H1 (cell line): ENCODE results near the gene RAPGEF1. TPM values are rescaled to one million over a fixed set of nuclear protein-coding genes. Genes with fewer than 3 reads are reported as not detected.

Source experiments
- CTCF ChIA-PET: fragments of 300-600 bp; sonication (Branson Sonifier 250); formaldehyde crosslinking; loops from one replicate; lab custom pipeline; 2021; ENCODE audit not compliant: partially characterized antibody; lab: Charles Lee
- POLR2A ChIA-PET: fragments of 300-600 bp; sonication (Branson Sonifier 250); formaldehyde crosslinking; loops from one replicate; lab custom pipeline; 2021; ENCODE audit warnings: inconsistent platforms; ENCODE audit not compliant: partially characterized antibody; lab: Charles Lee
- DNase-seq, 2 experiments: peaks; one replicate each; pipeline versions ENCODE4 v3.0.0 to v3.0.0-alpha.2; 2010 to 2022; ENCODE audit warnings: low spot score in 2 of 2, low read depth in 1 of 2, mixed read lengths in 1 of 2
- FAIRE-seq: peaks from 2 replicates; lab custom pipeline; 2011; peaks lifted over from hg19 to GRCh38; lab: Jason Lieb, UNC
- H2AFZ ChIP-seq: 2 replicates; pipeline ENCODE4 v1.8.1; 2012; ENCODE audit warnings: low read length, inconsistent platforms
- H2AK5ac ChIP-seq: 2 replicates; pipeline ENCODE4 v1.6.1; 2013; ENCODE audit warnings: low read depth, low read length
- H2BK120ac ChIP-seq: replicated peaks from 2 replicates; pipeline ENCODE3; 2013; ENCODE audit warnings: low read depth, low read length, inconsistent platforms
- H2BK12ac ChIP-seq: 2 replicates; pipeline ENCODE4 v1.6.1; 2013; ENCODE audit warnings: low read depth, low read length
- H2BK15ac ChIP-seq: 2 replicates; pipeline ENCODE4 v1.6.1; 2013; ENCODE audit warnings: low read length
- H2BK20ac ChIP-seq: 2 replicates; pipeline ENCODE4 v1.6.1; 2013; ENCODE audit warnings: low read length
- H2BK5ac ChIP-seq: 2 replicates; pipeline ENCODE4 v1.6.1; 2013; ENCODE audit warnings: low read depth, low read length
- H3K14ac ChIP-seq: 2 replicates; pipeline ENCODE4 v1.6.1; 2013; ENCODE audit warnings: inconsistent platforms; ENCODE audit not compliant: insufficient read length
- H3K18ac ChIP-seq: 2 replicates; pipeline ENCODE4 v1.6.1; 2013; ENCODE audit warnings: low read length; ENCODE audit errors: extremely low read depth
- H3K23ac ChIP-seq: 2 replicates; pipeline ENCODE4 v1.6.1; 2013; ENCODE audit warnings: inconsistent platforms; ENCODE audit not compliant: insufficient read length
- H3K23me2 ChIP-seq: 2 replicates; pipeline ENCODE4 v1.6.1; 2013; ENCODE audit warnings: low read depth, low read length
- H3K27ac ChIP-seq: 2 replicates; pipeline ENCODE4 v1.6.1; 2011; ENCODE audit warnings: low read depth, low read length, inconsistent platforms
- H3K27me3 ChIP-seq, 4 experiments: replicated peaks in 1 of 4; 1 replicate in 1 of 4; 2 replicates in 3 of 4; pipeline versions ENCODE4 v1.6.1 to v1.8.1; 2011 to 2013; ENCODE audit warnings: low read length in 3 of 4, mild to moderate bottlenecking in 3 of 4, inconsistent platforms in 2 of 4, mixed read lengths in 2 of 4, moderate library complexity in 1 of 4; ENCODE audit not compliant: control insufficient read depth in 3 of 4, insufficient read depth in 3 of 4; ENCODE audit errors: extremely low read depth in 1 of 4
- H3K36me3 ChIP-seq, 4 experiments: 2 replicates each; pipeline versions ENCODE4 v1.6.1 to v1.8.1; 2011 to 2013; ENCODE audit warnings: mild to moderate bottlenecking in 4 of 4, low read length in 3 of 4, moderate library complexity in 2 of 4, control low read depth in 1 of 4, inconsistent platforms in 1 of 4; ENCODE audit not compliant: insufficient read depth in 4 of 4, control insufficient read depth in 2 of 4
- H3K4ac ChIP-seq: replicated peaks from 2 replicates; pipeline ENCODE3; 2013; ENCODE audit warnings: low read length, low read depth, mixed read lengths, inconsistent platforms; ENCODE audit not compliant: insufficient read length
- H3K4me1 ChIP-seq, 4 experiments: replicated peaks in 1 of 4; 1 replicate in 1 of 4; 2 replicates in 3 of 4; pipeline versions ENCODE4 v1.6.1 to v1.8.1; 2011 to 2013; ENCODE audit warnings: low read length in 3 of 4, inconsistent platforms in 2 of 4, mixed read lengths in 1 of 4; ENCODE audit not compliant: insufficient read depth in 4 of 4, control insufficient read depth in 3 of 4
- H3K4me2 ChIP-seq, 2 experiments: 2 replicates each; pipeline versions ENCODE4 v1.6.1 to v1.8.1; 2011 to 2013; ENCODE audit warnings: low read depth in 2 of 2, low read length in 2 of 2, control low read depth in 1 of 2, inconsistent platforms in 1 of 2, mild to moderate bottlenecking in 1 of 2; ENCODE audit not compliant: insufficient read depth in 1 of 2
- H3K4me3 ChIP-seq, 4 experiments: fragments of 200-600, 300-600 bp in 1 of 4; sonication (generic), shearing (Covaris generic), sonication (Bioruptor Twin) in 1 of 4; 2 replicates each; pipeline versions ENCODE4 v1.5.1 to v1.8.1; 2011 to 2016; ENCODE audit warnings: low read length in 4 of 4, low read depth in 3 of 4, control low read depth in 2 of 4, inconsistent platforms in 2 of 4, mild to moderate bottlenecking in 2 of 4, mixed read lengths in 1 of 4, moderate library complexity in 1 of 4; ENCODE audit not compliant: insufficient read depth in 2 of 4; ENCODE audit errors: extremely low read depth in 1 of 4
- H3K56ac ChIP-seq: replicated peaks from 2 replicates; pipeline ENCODE3; 2013; ENCODE audit warnings: low read depth, mild to moderate bottlenecking, mixed read lengths, low read length, inconsistent platforms; ENCODE audit not compliant: insufficient read length
- H3K79me1 ChIP-seq: 2 replicates; pipeline ENCODE4 v1.6.1; 2013; ENCODE audit warnings: low read depth, low read length, control low read depth
- H3K79me2 ChIP-seq, 2 experiments: 2 replicates each; pipeline versions ENCODE4 v1.6.1 to v1.8.1; 2012 to 2013; ENCODE audit warnings: low read length in 2 of 2, mild to moderate bottlenecking in 2 of 2, inconsistent platforms in 1 of 2; ENCODE audit not compliant: insufficient read depth in 2 of 2, control insufficient read depth in 1 of 2
- H3K9ac ChIP-seq, 4 experiments: replicated peaks in 1 of 4; 1 replicate in 1 of 4; 2 replicates in 3 of 4; pipeline versions ENCODE4 v1.6.1 to v1.8.1; 2011 to 2013; ENCODE audit warnings: low read depth in 3 of 4, low read length in 3 of 4, control low read depth in 2 of 4, mild to moderate bottlenecking in 2 of 4, moderate library complexity in 2 of 4, inconsistent platforms in 1 of 4; ENCODE audit errors: extremely low read depth in 1 of 4
- H3K9me3 ChIP-seq, 2 experiments: 2 replicates each; pipeline versions ENCODE4 v1.6.1 to v1.8.1; 2012 to 2013; ENCODE audit warnings: mild to moderate bottlenecking in 2 of 2, moderate library complexity in 2 of 2, control low read depth in 1 of 2, inconsistent platforms in 1 of 2, low read depth in 1 of 2, low read length in 1 of 2, mixed read lengths in 1 of 2; ENCODE audit not compliant: insufficient read depth in 2 of 2
- H4K20me1 ChIP-seq, 2 experiments: replicated peaks in 1 of 2; 2 replicates each; pipeline versions ENCODE3 to v1.8.1; 2011 to 2013; ENCODE audit warnings: inconsistent platforms in 2 of 2, low read length in 2 of 2, mild to moderate bottlenecking in 1 of 2; ENCODE audit not compliant: insufficient read depth in 2 of 2, control insufficient read depth in 1 of 2
- H4K5ac ChIP-seq: 2 replicates; pipeline ENCODE4 v1.6.1; 2013; ENCODE audit warnings: low read length, low read depth, mixed read lengths, inconsistent platforms; ENCODE audit not compliant: insufficient read length
- H4K8ac ChIP-seq: 2 replicates; pipeline ENCODE4 v1.8.0; 2013; ENCODE audit warnings: mild to moderate bottlenecking, moderate library complexity, low read length, inconsistent platforms; ENCODE audit not compliant: insufficient read depth; ENCODE audit errors: extremely low read depth
- H4K91ac ChIP-seq: replicated peaks from 2 replicates; pipeline ENCODE3; 2013; ENCODE audit warnings: low read length, mixed read lengths, inconsistent platforms; ENCODE audit not compliant: insufficient read length
- BACH1 ChIP-seq: IDR thresholded peaks from 2 replicates; pipeline ENCODE4 v1.6.1; 2012; ENCODE audit warnings: low read length, improper control_type of control experiment
- CREB1 ChIP-seq: IDR thresholded peaks from 2 replicates; pipeline ENCODE4 v1.6.1; 2012; ENCODE audit warnings: inconsistent platforms
- CTCF ChIP-seq, 3 experiments: IDR thresholded peaks; 1 replicate in 2 of 3; 2 replicates in 1 of 3; pipeline versions ENCODE4 v1.5.1 to v1.6.1; 2011; ENCODE audit warnings: low read length in 3 of 3, mild to moderate bottlenecking in 3 of 3, inconsistent platforms in 2 of 3, low read depth in 1 of 3, moderate library complexity in 1 of 3; ENCODE audit not compliant: insufficient read depth in 1 of 3; ENCODE audit errors: control extremely low read depth in 1 of 3
- NANOG ChIP-seq: IDR thresholded peaks from 2 replicates; pipeline ENCODE4 v1.6.1; 2011; ENCODE audit warnings: low read length, low read depth, mild to moderate bottlenecking, inconsistent platforms; ENCODE audit not compliant: insufficient read depth, poor library complexity, severe bottlenecking
- NRF1 ChIP-seq: IDR thresholded peaks from 2 replicates; pipeline ENCODE4 v1.6.1; 2011; ENCODE audit warnings: mild to moderate bottlenecking, low read depth, low read length, improper control_type of control experiment
- POU5F1 ChIP-seq: IDR thresholded peaks from 2 replicates; pipeline ENCODE4 v1.6.1; 2011; ENCODE audit warnings: low read depth, mild to moderate bottlenecking, low read length, moderate library complexity
- SIN3A ChIP-seq, 2 experiments: IDR thresholded peaks in 1 of 2; conservative IDR thresholded peaks in 1 of 2; 2 replicates each; pipeline ENCODE4 v1.6.1; 2011 to 2012; ENCODE audit warnings: low read length in 2 of 2, improper control_type of control experiment in 1 of 2, low read depth in 1 of 2, mild to moderate bottlenecking in 1 of 2
- SP2 ChIP-seq: IDR thresholded peaks from 2 replicates; pipeline ENCODE4 v1.6.1; 2012; ENCODE audit warnings: mild to moderate bottlenecking, low read length, inconsistent platforms
- WGBS, 2 experiments: shearing (Covaris generic) in 1 of 2; methylation state at CpG; one replicate each; pipeline versions ENCODE4 v1.1.6 to v1.1.7; 2013 to 2015; ENCODE audit warnings: low lambda C conversion rate in 2 of 2, mixed read lengths in 2 of 2, inconsistent platforms in 1 of 2, low coverage in 1 of 2, missing lambda C conversion rate in 1 of 2; ENCODE audit not compliant: insufficient replicate concordance in 2 of 2, insufficient coverage in 1 of 2, insufficient read length in 1 of 2; ENCODE audit errors: extremely low coverage in 1 of 2, missing lambda C conversion rate in 1 of 2; 5-methylcytosine and 5-hydroxymethylcytosine counted together
- polyA plus RNA-seq, 7 experiments: library from polyadenylated mRNA; depleted of rRNA in 3 of 7; stranded (reverse) in 5 of 7; unstranded in 2 of 7; fragments of >200 nt in 5 of 7; fragments of 200-250 nt in 2 of 7; gene quantifications; 1 replicate in 5 of 7; 2 replicates in 1 of 7; 4 replicates in 1 of 7; pipeline versions ENCODE4 v1.2.1 to v1.2.3, GENCODE V29; 2011 to 2013; ENCODE audit warnings: missing spikeins in 2 of 7, mixed read lengths in 2 of 7
- total RNA-seq: library from RNA; stranded (reverse); fragmentation: NEBNext Ultra II Directional; extraction: Animal tissue kit (Norgen Biotek cat#: 25700); gene quantifications from 2 replicates; pipeline ENCODE4 v1.2.1, GENCODE V29; 2021

Gene RAPGEF1
- total and polyA plus RNA-seq, 2 of the 8 experiments (the other 6 are each of a cell fraction or from before 2014, with no cell fraction given), result 29.7 to 78.9 TPM

- Histone ChIP-seq H3K27me3 (no peaks in the 10 kb centered on the region), H3K9me3 (peaks cover 0 to 8% of the 10 kb centered on the region in 2 experiments; a peak in 2 of 4 replicates), H3K23me2 (no peaks in the 10 kb centered on the region), H3K9ac (no peak overlapping the region), H3K4me1 (peaks cover 14 to 25% (median 18%) of the 10 kb centered on the region in 4 experiments), H3K4ac (no peak overlapping the region), H2BK15ac (0 out of 2 replicates have a peak overlapping the region, but pooled peaks have one; percentile 66), H3K79me2 (peaks cover 0 to 38% of the 10 kb centered on the region in 2 experiments; a peak in 2 of 4 replicates), H3K4me2 (peak overlapping the region in 1 of 2 experiments; percentile 31; a peak in 1 of 4 replicates), H3K23ac (no peak overlapping the region), H4K20me1 (peaks cover 0 to 4% of the 10 kb centered on the region in 2 experiments), H4K91ac (no peak overlapping the region), H3K18ac (no peak overlapping the region), H2BK120ac (no peak overlapping the region), H2BK5ac (no peak overlapping the region), H4K5ac (no peak overlapping the region), H3K14ac (no peak overlapping the region), H3K36me3 (no peaks in the 10 kb centered on the region; a peak in 3 of 8 replicates), H2BK20ac (no peak overlapping the region), H3K56ac (no peak overlapping the region), H2AK5ac (peak overlapping the region; percentile 4; the same call in 1 of the 2 replicates), H3K79me1 (peaks cover 2% of the 10 kb centered on the region; the same call in 1 of the 2 replicates), H3K27ac (no peak overlapping the region), H2AFZ (no peak overlapping the region), H4K8ac (no peak overlapping the region), H3K4me3 (no peak overlapping the region), H2BK12ac (no peak overlapping the region)
- POLR2A ChIA-PET, result interaction anchor here (0.6 to 2.0 kb wide), 3 partner anchors 9 to 505 kb away, joined by 3 to 8 read pairs (median 5); no protein-coding TSS in a partner anchor
- no peak for TF ChIP-seq NANOG
- no peak for TF ChIP-seq BACH1
- TF ChIP-seq CTCF (IDR thresholded peaks at IDR 0.05; ENCODE audit: control extremely low read depth in 1 of 3, insufficient read depth in 1 of 3, low read depth in 1 of 3, low read length in 3 of 3), result peak in 1 of 3 experiments; percentile 3; a peak in 2 of 4 replicates
- no peak for TF ChIP-seq SP2
- no peak for TF ChIP-seq SIN3A (conservative IDR thresholded peaks at IDR 0.05 in 1 of 2, IDR thresholded peaks at IDR 0.05 in 1 of 2; ENCODE audit: low read depth in 1 of 2, low read length in 2 of 2)
- no peak for TF ChIP-seq CREB1
- TF ChIP-seq POU5F1, result no peak
- no peak for TF ChIP-seq NRF1
- no peak for FAIRE-seq
- DNase-seq, result no peak
- 74% methylated on average over 15 of the region's 15 CpGs; no CpG with 5 or more reads in 1 of the 2 experiments for WGBS, 2 experiments
- CTCF ChIA-PET, result interaction anchor here (0.6 to 1.2 kb wide), 4 partner anchors 10 to 72 kb away, joined by 3 read pairs; no protein-coding TSS in a partner anchor
Measured at GRCh38 chr9:131668439-131669268, 71.2 kb downstream of the RAPGEF1 start.
